ENCODE results near the gene SLC44A4.
"Not testable (repeated sequence)": the region's sequence is repeated elsewhere in the genome, so short reads cannot be mapped to it uniquely, and the experiment has no call there.

Gene SLC44A4

GRCh38 chr6:31878726-31879125 is at the start of gene SLC44A4:
Gene SLC44A4, minus strand, starts transcription at chr6:31878997. Its CDS starts 17 bp downstream, at chr6:31878980.
- in situ Hi-C loops (cut with HindIII; ENCODE audit: low sequenced_read_pairs), result no loop called here

GRCh38 chr6:31928672-31928939 is 49.8 kb upstream of the SLC44A4 start:
- in situ Hi-C loops (cut with HindIII; ENCODE audit: low sequenced_read_pairs), result no loop called here

- in situ Hi-C loops (cut with HindIII; ENCODE audit: low sequenced_read_pairs), result no loop called here
These were observed 49.3 kb upstream of the SLC44A4 start for GRCh38 chr6:31927863-31928671.

GRCh38 chr6:31927242-31927862 is 48.6 kb upstream of the SLC44A4 start, which contains the start of gene C2:
Gene C2, plus strand, starts transcription at chr6:31927717. Its CDS starts 36 bp downstream, at chr6:31927753.
- in situ Hi-C loops (cut with HindIII; ENCODE audit: low sequenced_read_pairs), result no loop called here

- in situ Hi-C loops (cut with HindIII; ENCODE audit: low sequenced_read_pairs), result no loop called here
These were observed 44.1 kb upstream of the SLC44A4 start for GRCh38 chr6:31922942-31923341.

- in situ Hi-C loops (cut with HindIII; ENCODE audit: low sequenced_read_pairs), result no loop called here
These were observed 42.0 kb upstream of the SLC44A4 start for GRCh38 chr6:31920811-31921210.

- in situ Hi-C loops (cut with HindIII; ENCODE audit: low sequenced_read_pairs), result no loop called here
These were observed 41.0 kb upstream of the SLC44A4 start for GRCh38 chr6:31919624-31920303.

- in situ Hi-C loops (cut with HindIII; ENCODE audit: low sequenced_read_pairs), result no loop called here
These were observed 39.4 kb upstream of the SLC44A4 start for GRCh38 chr6:31918069-31918720.

- in situ Hi-C loops (cut with HindIII; ENCODE audit: low sequenced_read_pairs), result no loop called here
These were observed 37.0 kb upstream of the SLC44A4 start for GRCh38 chr6:31915756-31916155.

- in situ Hi-C loops (cut with HindIII; ENCODE audit: low sequenced_read_pairs), result no loop called here
These were observed 36.6 kb upstream of the SLC44A4 start for GRCh38 chr6:31915351-31915750.

GRCh38 chr6:31911826-31912585 is 33.2 kb upstream of the SLC44A4 start:
- in situ Hi-C loops (cut with HindIII; ENCODE audit: low sequenced_read_pairs), result no loop called here

- in situ Hi-C loops (cut with HindIII; ENCODE audit: low sequenced_read_pairs), result not testable (repeated sequence)
These were observed 30.5 kb upstream of the SLC44A4 start for GRCh38 chr6:31909298-31909697.

- in situ Hi-C loops (cut with HindIII; ENCODE audit: low sequenced_read_pairs), result no loop called here
These were observed 30.0 kb upstream of the SLC44A4 start for GRCh38 chr6:31908791-31909190.

- in situ Hi-C loops (cut with HindIII; ENCODE audit: low sequenced_read_pairs), result not testable (repeated sequence)
These were observed 29.5 kb upstream of the SLC44A4 start for GRCh38 chr6:31908255-31908654.

- in situ Hi-C loops (cut with HindIII; ENCODE audit: low sequenced_read_pairs), result no loop called here
These were observed 28.5 kb upstream of the SLC44A4 start for GRCh38 chr6:31907158-31907813.

GRCh38 chr6:31906727-31907126 is 27.9 kb upstream of the SLC44A4 start:
- in situ Hi-C loops (cut with HindIII; ENCODE audit: low sequenced_read_pairs), result not testable (repeated sequence)

- in situ Hi-C loops (cut with HindIII; ENCODE audit: low sequenced_read_pairs), result no loop called here
These were observed 27.3 kb upstream of the SLC44A4 start for GRCh38 chr6:31906122-31906521.

GRCh38 chr6:31905041-31905440 is 26.2 kb upstream of the SLC44A4 start:
- in situ Hi-C loops (cut with HindIII; ENCODE audit: low sequenced_read_pairs), result no loop called here

- in situ Hi-C loops (cut with HindIII; ENCODE audit: low sequenced_read_pairs), result no loop called here
These were observed 25.2 kb upstream of the SLC44A4 start for GRCh38 chr6:31903957-31904356.

- in situ Hi-C loops (cut with HindIII; ENCODE audit: low sequenced_read_pairs), result no loop called here
These were observed 23.3 kb upstream of the SLC44A4 start, which contains the start of gene ZBTB12 for GRCh38 chr6:31901953-31902643. Gene ZBTB12, minus strand, starts transcription at chr6:31902086. Its CDS starts 781 bp downstream, at chr6:31901305.

Data from DLD1 (cell line).